DMS 273 (cell line): Measurements from ENCODE around the gene FAF1.

ENCODE experiments used
- DNase-seq: peaks from one replicate; lab custom pipeline; 2025; ENCODE audit not compliant: unreplicated experiment; lab: John Stamatoyannopoulos, UW

Gene FAF1

DNA sequence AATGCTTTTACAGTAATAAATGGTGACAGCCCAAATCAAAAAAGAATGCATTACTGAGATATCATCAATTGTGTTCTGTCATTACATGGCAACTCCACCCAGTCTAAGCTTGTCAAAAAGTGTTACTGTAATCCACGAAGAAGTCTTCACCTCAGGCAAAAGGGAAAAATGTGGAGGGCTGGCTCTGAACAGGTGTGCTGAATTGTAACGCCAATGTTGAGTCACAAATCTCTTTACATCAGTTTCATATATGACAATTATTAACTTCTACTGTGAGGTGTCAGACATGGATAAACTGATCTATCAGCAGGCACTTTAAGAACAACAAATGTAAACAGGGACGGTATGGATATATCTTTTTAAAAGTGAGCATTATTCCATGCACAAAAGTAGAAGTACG lies 438.4 kb downstream of the FAF1 start:
- no peak for DNase-seq

DNA sequence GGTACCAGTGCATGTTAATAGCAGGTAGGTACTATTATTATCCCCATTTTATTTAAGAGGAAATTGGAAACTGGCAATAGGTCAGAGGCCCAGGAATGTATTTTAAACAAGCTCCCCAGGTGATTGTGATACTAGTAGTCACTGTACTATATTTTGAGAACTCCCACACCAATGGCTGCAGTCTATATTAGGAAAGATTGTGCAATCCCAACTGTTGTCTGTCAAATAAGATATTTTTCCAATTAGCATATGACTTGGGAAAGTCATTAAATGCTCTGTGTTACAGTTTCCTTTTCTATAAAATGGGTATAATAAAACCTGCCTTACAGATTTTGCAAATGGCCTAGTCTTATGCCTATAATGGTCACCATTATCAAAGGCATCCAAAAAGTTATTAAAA lies 442.6 kb downstream of the FAF1 start:
- DNase-seq: no peak

DNA sequence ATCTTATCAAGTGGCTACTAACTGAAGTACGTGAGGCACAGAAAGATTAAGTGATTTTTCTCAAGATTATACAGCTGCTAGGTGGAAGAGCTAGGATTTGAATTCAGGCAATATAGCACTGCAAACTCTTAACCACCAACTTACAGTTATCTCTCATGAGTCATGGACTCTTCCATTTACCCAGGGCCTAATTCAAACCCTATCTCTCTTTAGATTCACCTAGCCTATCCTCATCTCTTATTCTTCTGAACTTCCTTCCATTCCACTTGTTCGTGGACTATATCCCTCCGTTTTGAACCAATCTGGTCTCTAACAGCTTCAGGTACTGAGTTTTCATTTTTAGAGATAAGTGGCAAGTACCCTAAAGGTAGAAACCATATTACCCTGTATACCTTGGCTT lies 444.0 kb downstream of the FAF1 start:
- no peak for DNase-seq

DNA sequence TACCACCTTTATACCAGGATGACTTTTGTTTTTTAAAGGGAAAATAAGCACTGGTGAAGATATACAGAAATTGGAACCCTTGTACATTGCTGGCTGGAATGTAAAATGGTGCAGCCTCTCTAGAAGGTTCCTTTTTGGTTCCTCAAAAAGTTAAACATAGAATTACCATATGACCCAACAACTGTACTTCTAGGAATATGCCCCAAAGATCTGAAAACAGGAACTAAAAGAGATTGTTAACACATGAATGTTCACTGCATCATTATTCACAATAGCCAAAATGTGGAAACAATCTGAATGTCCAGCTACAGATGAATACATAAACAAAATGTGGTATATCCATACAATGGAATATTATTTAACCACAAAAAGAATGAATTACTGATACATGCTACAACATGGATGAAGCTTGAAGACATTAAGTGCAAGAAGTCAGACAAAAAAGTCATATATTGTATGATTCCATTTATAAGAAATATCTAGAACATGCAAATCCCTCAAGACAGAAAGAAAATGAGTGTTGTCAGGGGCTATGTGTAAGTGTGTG lies 452.0 kb downstream of the FAF1 start:
- DNase-seq: no peak

DNA sequence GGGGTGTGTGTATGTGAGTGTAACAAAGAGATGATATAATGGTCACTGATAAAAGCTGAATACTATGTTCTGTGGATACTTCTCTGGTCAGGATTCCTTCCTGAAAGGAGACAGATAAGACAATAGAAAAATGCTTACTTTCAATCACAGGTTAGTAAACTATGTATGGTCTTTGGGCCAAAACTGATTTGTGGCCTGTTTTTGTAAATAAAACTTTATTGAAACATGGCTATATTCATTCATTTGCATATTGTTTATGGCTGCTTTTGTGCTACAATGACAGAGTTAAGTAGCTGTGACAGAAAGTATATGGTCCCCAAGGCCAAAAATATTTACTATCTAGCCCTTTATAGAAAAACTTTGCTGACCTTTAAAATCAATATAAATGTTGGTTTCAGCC lies 454.6 kb downstream of the FAF1 start:
- no peak for DNase-seq

DNA sequence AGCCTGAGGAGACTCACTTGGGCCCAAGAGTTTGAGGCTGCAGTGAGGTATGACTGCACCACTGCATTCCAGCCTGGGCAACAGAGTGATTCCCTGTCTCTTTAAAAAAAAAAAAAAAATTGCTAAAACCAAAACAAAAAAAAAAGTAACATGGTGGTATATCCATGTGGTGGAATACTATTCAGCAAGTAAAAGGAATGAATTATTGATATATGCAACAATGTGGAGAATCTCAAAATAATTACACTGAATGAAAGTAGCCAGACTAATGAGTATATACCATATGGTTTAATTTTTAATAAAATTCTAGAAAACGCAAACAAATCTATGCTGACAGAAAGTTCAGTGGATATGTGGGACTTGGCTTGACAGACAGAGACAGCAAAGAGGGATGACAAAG lies 456.6 kb downstream of the FAF1 start:
- DNase-seq: no peak

DNA sequence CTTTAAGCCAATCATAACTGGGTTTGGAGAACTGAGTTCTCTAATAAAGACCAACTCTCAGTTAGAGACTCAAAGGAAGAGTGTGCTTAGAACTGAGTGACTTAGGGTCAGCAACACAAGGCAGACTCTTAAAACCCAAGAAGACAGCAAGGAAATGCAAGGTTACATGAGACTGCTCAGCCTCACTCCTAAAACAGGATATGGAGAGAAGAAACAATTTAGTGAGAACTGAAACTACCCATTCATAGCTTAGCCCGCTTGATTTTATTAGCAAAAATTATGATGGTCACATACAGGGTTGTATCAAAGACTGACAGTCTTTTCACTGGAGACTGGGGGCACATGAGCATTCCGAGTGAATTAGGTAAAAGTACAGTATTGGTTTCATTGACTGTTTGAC lies 457.9 kb downstream of the FAF1 start:
- DNase-seq: no peak

DNA sequence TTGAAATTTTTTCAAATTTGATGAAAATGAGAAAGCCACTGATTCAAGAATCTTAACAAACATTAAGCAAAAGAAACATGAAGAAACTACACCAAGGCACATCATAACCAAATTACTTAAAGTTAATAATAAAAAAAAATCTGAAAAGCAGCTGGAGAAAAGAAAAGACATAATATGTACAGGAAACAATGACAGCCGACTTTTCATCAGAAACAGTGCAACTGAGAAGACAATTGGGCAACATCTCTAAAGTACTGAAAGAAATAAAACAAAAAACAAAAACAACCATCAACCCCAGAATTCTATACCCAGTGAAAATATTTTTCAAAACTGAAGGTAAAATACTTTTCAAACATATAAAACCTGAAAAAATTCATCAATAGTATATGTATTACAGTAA lies 463.1 kb downstream of the FAF1 start:
- peak; percentile 5 for DNase-seq

DNA sequence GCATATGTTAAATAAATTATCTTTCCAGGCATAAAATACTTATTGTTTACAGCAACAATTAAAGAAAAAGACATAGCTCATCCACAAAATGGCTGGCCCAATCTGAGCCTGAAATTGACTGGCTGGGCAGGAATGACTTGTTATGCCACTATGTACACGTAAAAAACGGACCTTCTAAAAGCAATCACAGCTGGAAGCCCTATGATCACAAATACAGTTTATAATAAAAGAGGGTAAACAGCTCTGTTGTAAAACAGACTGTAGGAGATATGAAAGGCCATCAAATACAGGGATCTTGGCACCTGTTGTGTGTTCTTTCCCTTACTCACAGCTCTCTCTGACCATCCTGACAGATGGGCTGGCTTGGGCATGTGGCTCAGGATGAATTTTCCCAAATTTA lies 466.4 kb downstream of the FAF1 start:
- DNase-seq: peak; percentile 20

DNA sequence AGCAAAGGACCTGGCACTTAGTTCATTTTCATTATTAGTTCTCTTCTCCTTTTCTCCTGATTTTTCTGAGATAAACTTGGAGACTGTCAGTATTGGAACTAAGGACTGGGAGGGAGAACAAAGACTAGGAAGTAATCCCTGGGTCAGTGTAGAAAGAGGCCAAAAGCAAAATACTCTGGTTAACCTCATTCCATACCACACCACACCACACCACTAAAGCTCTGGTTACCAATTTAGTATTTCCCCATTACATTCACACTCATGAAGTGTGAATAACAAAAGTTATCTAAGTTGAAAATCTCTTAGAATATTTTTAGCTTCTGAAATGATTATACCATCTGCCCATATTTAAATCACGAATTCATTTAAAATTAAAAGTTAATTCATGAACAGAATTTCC lies 467.9 kb downstream of the FAF1 start:
- DNase-seq: no peak

DNA sequence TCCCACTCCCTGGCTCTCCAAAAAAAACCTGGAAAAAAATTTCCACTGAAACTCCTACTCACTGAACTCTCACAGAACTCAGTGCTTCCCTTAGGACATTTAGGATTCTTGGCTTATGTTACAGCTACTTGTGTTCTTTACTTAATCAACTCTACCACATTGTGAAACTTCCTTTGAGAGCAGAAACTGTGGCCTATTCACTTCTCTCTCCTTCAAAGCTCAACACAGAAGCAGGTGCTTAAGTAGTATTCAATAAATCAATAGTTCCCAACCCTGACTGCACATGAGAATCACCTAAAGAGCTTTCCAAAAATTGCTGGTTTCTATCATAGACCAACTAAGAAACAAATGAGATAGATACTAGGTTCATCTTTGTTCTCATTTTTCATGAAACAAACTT lies 468.9 kb downstream of the FAF1 start:
- DNase-seq: no peak

DNA sequence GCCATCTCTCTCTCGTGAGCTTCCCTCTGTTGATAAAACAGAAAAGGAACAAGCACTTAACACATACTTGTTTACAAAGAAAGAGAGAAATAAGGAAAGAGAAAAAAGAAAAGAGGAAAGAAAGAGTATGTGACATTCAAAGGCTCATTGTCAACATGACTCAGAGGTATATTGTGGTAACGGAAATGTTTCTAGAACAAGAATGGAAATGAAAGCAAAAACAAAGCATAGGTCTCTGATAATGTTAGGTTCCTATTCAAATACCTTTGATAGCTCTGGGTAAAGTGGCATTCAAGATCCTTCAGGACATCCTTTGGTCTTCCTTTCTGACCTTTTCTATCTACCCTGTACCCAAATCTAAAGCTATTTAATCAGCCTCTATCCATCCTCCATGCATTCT lies 469.4 kb downstream of the FAF1 start:
- no peak for DNase-seq

DNA sequence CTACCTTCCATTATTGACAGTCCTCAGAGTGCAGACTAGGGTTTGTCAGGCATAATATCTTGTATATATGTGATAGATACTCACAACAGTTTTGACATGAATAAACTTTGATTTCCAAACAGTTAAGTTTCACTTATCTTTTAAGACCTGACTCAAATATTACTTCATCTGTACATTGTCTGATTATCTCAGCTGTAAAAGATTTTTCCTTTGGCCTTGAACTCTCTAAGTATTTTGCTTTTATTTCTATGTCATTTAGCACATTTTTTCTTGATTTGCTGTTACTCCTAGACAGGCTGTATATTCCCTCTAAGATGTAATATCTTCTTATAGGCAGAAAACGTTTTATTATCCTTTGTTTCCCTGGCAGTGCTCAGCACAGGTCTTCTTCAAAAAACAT lies 471.2 kb downstream of the FAF1 start:
- no peak for DNase-seq

DNA sequence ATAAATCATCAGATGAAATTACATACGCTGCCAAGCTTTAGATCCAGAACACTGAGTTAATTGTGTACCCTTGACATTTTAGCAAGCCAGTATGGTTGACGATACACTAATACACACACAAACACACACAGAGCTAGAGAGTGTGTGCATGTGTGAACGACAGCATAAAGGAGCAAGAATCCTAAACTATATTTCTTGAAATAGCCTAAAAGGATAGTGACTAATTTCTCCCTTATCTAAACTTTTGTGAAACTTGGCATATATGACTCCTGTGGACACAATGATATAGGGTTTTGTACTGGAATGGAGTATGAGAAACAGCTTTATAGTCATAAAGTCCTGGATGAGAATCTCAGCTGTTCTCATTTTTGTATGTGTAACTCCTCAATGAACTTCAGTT lies 471.7 kb downstream of the FAF1 start:
- DNase-seq: no peak

DNA sequence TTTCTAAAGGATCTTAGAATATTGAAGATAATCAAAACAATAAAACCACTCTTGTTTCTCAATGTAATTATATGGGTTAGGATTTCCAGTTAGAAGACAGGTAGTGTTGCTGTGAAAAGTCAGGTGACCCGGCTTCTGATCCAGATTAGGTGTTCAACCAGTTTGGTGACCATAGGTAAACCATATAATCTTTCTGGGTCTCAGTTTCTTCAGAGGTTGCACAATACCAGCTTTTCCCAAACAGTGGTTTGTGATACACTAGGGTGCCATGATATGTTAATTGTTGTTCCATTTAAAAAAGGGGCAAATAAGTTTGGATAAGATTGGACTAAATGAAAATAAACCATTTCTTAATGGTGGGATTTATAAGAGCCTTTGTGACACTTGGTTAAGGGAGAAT lies 472.3 kb downstream of the FAF1 start:
- DNase-seq: no peak

DNA sequence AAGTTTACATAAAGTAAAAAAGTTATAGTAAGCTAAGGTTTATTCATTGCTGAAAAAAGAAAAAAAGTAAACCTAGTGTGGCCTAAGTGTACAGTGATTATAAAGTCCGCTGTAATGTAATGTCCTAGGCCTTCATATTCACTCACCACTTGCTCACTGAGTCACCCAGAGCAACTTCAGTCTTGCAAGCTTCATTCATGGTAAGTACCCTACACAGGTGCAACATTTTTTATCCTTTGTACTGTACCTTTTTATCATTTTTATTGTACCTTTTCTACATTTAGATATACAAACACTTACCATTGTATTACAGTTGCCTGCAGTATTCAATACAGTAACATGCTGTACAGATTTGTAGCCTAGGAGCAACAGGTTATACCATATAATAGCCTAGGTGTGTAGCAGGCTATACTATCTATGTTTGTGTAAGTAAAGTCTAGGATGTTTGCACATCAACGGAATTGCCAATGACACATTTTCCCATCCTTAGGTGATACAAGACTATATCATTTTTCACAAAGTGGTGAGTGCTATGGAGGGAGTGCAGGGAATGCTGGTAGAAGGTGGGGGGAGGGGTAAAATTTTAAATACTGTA lies 478.8 kb downstream of the FAF1 start:
- no peak for DNase-seq

DNA sequence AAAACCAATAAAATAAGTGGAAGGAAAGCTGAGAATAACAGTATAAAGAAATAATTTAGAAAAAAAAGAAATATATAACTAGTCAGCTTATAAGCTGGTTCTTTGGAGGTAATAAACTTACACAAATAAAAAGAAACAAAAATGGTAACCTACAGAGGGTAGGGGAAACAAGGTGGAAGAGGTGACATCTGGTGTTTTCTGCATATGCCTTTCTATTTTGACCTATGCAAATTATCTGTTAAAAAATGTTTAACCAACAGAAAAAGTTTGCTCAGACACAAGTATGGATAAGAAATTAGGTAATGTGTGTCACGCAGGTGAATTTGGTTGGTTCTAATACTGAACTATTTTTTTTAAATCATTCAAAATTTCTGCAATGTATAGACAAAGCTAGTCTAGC lies 483.3 kb downstream of the FAF1 start:
- DNase-seq: no peak

DNA sequence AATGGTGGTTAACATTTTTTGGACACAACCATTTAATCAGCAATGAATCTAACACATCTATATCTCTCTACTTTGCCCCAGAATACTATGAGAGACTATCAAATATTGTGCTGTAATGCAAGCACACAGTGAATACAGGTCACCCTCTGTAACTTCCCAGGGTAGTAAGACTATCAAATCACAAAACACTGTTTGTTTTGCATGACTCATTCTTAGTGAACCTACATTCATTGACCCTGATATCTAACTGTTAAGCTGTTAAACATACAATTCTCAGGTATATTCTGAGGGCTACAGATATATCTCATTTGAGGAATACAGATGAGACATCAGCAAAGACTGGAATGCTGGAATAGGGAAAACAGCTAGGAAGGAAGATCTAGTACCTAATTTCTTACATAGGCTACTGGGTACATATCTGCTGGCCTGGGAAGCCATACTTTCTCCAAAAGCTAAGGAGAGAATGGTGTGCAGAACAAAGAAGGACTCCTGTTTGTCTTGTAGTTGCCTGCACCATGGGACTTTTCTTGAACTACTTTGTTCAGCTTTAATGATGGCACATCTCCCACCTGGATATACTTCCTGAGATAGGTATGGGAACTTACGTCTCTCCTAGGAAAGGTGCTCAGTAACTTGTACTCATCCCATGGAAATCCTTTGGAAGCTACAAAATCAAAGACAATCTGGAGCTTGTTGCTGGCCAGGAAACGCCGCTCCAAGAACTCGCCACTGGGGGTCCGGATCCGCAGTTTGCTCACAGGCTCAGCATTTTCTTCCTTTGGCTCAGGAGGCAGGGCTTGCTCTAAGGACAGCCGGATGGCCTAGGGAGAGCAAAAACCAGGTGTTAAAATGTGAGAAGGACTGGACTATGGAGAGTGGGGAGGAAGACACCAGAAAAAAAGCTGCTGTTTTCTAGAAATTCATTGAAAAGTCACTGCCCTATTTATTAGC lies 484.9 kb downstream of the FAF1 start:
- no peak for DNase-seq

DNA sequence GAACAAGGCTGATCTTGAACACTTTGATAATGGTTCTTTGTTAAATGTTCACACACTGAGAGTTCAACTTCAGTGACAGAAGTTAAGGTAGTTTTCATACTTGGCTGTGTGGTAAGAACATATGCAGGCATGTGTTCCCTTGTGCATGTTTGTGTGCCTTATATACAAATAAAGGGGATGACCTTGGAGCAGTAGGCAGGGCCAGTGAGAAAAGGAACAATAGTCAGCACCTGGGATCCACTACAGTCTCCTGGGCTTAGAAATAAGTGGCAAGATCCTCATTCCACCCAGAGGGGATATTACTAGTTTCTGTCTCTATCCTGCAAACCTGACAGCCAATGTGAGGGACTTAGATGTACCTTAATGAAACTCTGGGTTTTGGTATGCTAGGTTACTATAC lies 486.6 kb downstream of the FAF1 start:
- DNase-seq: no peak

DNA sequence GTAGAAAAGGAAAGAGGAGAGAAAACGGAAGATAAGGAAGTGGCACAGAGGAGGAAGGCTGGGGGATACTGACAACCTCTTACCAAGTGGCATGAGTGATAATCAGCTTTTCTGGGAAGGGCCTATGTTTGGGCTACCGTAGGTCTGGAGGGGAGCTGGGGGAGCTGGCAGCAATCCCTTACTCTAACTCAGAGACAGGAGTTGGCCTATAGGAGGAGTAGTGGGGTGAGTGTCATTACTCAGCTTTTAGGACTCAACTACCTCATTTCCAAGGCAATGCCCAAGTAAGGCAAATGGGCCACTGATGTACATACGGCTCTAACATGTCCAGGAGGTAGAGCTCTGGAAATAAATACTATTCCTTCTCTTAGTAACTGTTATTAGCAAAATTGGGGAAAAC lies 488.1 kb downstream of the FAF1 start:
- no peak for DNase-seq

DNA sequence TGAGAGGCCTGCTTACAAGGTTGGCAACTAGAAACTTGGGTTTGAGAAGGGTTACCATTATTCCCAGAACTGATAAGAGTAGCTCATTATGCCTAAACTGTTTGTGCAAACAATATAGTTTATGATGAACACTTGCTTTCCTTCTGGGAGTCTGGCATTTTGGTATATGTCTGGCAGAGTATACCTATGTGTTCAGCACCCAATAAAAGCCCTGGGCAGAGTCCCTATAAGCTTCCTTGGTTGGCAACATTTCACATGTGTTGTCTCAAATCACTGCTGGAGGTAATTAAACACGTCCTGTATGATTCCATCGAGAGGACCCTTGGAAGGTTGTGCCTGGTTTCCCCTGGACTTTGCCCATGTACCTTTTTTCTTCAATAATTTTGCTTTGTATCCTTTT lies 497.1 kb downstream of the FAF1 start:
- no peak for DNase-seq

DNA sequence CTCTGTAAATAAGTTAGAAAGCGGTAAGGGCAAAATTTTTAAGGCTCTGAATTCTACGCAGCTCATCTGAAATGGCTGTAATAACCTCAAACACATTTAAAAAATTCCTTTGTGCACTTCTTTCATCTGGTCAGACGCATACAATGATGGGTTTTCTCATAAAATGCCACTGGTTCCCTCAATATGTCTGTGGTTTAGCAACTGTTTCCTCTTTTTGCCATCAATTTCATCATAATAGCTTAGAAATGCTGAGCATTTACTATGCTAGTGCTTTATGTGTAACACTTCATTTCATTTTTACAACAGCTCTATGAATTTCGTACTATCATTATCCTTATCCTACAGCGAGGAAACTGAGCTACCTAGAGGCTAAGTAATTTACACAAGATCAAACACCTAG lies 501.6 kb downstream of the FAF1 start:
- DNase-seq: no peak
